ENCODE measurements around the gene RUFY4.

Gene RUFY4

DNA sequence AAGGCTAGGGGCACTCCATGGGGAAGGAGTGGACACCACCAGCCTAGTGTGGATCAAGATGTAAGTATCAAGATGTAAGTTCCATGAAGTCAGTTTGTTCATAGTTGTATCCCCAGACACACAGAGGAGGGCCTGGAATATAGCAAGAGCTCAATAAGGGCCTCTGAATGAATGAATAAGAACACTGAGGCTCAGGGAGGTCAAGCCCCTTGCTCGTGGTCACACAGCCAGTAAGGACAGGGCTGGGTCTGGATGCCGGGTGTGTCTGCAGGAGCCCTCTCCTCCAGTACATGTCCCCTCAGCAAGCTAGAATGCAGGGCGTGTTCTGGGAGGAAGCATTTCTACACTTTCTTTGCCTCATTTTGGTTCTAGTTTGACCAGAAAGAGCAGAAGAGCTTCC lies 2.9 kb downstream of the RUFY4 start:
- Histone ChIP-seq H3K4me3 (ENCODE audit: low read depth in 1 of 5, low read length in 5 of 5) (no peak overlapping the region), H3K4me1 (ENCODE audit: control insufficient read depth in 5 of 5, insufficient read depth in 5 of 5, low read length in 5 of 5) (peaks cover 1 to 13% (median 9%) of the 10 kb centered on the region in 5 donors), H3K9me3 (ENCODE audit: control insufficient read depth in 5 of 5, low read length in 5 of 5) (no peaks in the 10 kb centered on the region), H3K36me3 (ENCODE audit: control insufficient read depth in 5 of 5, insufficient read depth in 5 of 5, low read length in 5 of 5) (no peaks in the 10 kb centered on the region), H3K27ac (ENCODE audit: low read depth, low read length) (no peak overlapping the region), H3K27me3 (ENCODE audit: control insufficient read depth in 5 of 5, insufficient read depth in 4 of 5, low read length in 5 of 5) (peaks cover 0 to 7% (median 3%) of the 10 kb centered on the region in 5 donors), H3K9ac (ENCODE audit: low read length in 5 of 5) (no peak overlapping the region)

DNA sequence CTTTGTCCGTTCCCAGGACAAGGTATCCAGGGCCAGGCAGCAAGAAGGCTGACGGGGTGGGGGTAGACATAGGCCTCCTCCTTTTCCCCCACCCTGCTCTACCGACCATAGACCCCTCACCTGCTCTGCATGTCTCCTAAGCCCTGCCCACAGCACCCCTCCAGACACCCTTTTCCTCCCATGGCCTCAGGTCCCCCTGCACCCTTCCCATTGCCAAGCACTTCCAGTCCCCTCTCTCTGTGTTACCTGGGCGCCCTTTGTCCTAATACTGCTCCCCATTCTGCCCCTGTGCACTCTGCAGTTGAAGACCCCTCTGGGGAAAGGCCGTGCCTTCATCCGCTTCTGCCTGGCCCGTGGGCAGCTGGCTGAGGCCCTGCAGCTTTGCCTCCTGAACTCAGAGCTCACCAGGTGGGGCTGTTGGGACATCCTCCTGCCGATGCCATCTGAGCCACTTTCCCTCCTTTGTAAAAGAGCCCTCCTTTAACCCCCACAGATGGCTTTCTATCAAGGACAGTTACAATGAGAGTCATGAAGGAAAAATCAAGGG lies 3.5 kb downstream of the RUFY4 start:
- Histone ChIP-seq H3K9ac (ENCODE audit: low read length in 5 of 5) (no peak overlapping the region), H3K27ac (ENCODE audit: low read depth, low read length) (no peak overlapping the region), H3K9me3 (ENCODE audit: control insufficient read depth in 5 of 5, low read length in 5 of 5) (no peaks in the 10 kb centered on the region), H3K4me1 (ENCODE audit: control insufficient read depth in 5 of 5, insufficient read depth in 5 of 5, low read length in 5 of 5) (peaks cover 1 to 13% (median 7%) of the 10 kb centered on the region in 5 donors), H3K36me3 (ENCODE audit: control insufficient read depth in 5 of 5, insufficient read depth in 5 of 5, low read length in 5 of 5) (no peaks in the 10 kb centered on the region), H3K4me3 (ENCODE audit: low read depth in 1 of 5, low read length in 5 of 5) (no peak overlapping the region), H3K27me3 (ENCODE audit: control insufficient read depth in 5 of 5, insufficient read depth in 4 of 5, low read length in 5 of 5) (peaks cover 0 to 5% (median under 1%) of the 10 kb centered on the region in 5 donors)

DNA sequence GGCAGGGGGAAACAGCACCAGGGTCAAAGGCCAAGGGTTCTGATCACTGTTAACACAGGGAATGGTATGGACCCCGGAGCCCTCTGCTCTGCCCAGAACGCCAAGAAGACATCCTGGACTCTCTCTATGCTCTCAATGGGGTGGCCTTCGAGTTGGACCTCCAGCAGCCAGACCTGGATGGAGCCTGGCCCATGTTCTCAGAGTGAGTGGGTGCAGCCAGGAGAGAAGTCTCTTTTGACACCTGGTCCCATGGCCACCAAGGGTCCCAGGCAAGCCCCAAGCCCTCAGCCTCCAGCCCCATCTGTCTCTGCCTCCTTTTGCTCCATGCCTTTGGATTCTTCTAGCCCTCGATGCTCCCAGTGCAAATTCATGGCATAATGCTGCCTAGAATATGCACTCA lies 4.1 kb downstream of the RUFY4 start:
- Histone ChIP-seq H3K36me3 (ENCODE audit: control insufficient read depth in 5 of 5, insufficient read depth in 5 of 5, low read length in 5 of 5) (no peaks in the 10 kb centered on the region), H3K27me3 (ENCODE audit: control insufficient read depth in 5 of 5, insufficient read depth in 4 of 5, low read length in 5 of 5) (peaks cover 0 to 2% (median 0%) of the 10 kb centered on the region in 5 donors), H3K4me3 (ENCODE audit: low read depth in 1 of 5, low read length in 5 of 5) (no peak overlapping the region), H3K9ac (ENCODE audit: low read length in 5 of 5) (no peak overlapping the region), H3K9me3 (ENCODE audit: control insufficient read depth in 5 of 5, low read length in 5 of 5) (no peaks in the 10 kb centered on the region), H3K4me1 (ENCODE audit: control insufficient read depth in 5 of 5, insufficient read depth in 5 of 5, low read length in 5 of 5) (peaks cover 1 to 12% (median 7%) of the 10 kb centered on the region in 5 donors), H3K27ac (ENCODE audit: low read depth, low read length) (no peak overlapping the region)

DNA sequence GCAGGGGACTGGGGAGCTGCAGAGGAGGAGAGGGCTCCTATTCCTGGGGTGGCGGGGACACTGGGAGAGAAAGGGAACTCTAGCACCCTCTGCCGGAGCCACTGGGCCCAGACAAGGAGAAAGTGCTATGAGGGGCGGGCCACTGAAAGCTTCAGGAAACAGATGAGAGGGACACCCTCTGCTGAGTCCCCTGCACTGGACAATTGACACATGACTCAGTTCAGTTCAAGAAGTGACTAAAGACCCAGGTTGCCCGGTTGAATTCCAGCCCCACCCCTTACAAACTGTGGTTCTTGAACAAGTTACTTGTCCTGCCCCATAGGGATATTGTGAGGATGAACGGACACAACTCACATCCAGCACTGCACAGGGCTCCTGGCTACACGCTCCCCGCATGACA lies 5.0 kb downstream of the RUFY4 start:
- Histone ChIP-seq H3K4me1 (ENCODE audit: control insufficient read depth in 5 of 5, insufficient read depth in 5 of 5, low read length in 5 of 5) (peaks cover 1 to 3% (median 1%) of the 10 kb centered on the region in 5 donors), H3K9ac (ENCODE audit: low read length in 5 of 5) (no peak overlapping the region), H3K27ac (ENCODE audit: low read depth, low read length) (no peak overlapping the region), H3K36me3 (ENCODE audit: control insufficient read depth in 5 of 5, insufficient read depth in 5 of 5, low read length in 5 of 5) (no peaks in the 10 kb centered on the region), H3K4me3 (ENCODE audit: low read depth in 1 of 5, low read length in 5 of 5) (no peak overlapping the region), H3K9me3 (ENCODE audit: control insufficient read depth in 5 of 5, low read length in 5 of 5) (no peaks in the 10 kb centered on the region), H3K27me3 (ENCODE audit: control insufficient read depth in 5 of 5, insufficient read depth in 4 of 5, low read length in 5 of 5) (no peaks in the 10 kb centered on the region)

DNA sequence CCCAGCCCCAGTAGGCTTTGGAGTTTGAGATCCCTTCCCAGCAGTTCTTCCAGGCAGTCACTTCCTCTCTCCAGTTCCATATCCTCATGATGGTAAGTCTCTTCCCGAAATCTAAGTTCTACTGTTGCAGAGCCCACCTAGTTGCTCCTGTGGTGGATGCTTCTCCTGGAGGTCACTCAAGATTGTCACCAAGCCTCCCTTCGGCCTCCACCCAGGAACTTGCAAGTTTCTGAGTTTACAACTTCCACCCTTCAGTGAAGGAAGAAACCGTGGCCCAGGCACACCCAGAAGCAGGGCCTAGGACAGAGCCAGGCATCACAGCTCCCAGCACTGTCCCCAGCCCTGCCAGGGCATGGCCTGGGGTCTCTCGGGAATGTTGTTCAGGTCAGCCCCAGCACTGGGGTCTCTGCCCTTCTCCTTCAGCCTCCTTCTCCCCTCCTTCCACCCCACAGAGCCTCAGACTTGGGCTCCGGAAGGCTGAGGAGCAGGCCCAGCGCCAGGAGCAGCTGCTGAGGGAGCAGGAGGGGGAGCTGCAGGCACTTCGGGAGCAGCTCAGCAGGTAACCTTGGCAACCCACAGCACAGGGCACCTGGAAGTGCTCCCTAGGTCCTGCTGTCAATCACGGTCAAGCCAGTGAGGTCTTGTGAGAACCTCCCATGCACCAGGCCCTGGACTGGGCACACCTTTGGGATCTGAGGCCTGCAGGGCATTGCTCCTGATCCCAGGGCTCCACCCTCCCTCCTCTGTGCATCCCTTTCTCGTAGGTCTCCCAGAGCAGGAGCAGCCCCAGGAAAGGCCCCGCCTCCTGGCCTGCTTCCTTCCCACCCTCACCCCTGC lies 7.1 kb downstream of the RUFY4 start:
- Histone ChIP-seq H3K9me3 (ENCODE audit: control insufficient read depth in 5 of 5, low read length in 5 of 5) (no peaks in the 10 kb centered on the region), H3K27ac (ENCODE audit: low read depth, low read length) (no peak overlapping the region), H3K36me3 (ENCODE audit: control insufficient read depth in 5 of 5, insufficient read depth in 5 of 5, low read length in 5 of 5) (no peaks in the 10 kb centered on the region), H3K9ac (ENCODE audit: low read length in 5 of 5) (no peak overlapping the region), H3K27me3 (ENCODE audit: control insufficient read depth in 5 of 5, insufficient read depth in 4 of 5, low read length in 5 of 5) (no peaks in the 10 kb centered on the region), H3K4me1 (ENCODE audit: control insufficient read depth in 5 of 5, insufficient read depth in 5 of 5, low read length in 5 of 5) (no peaks in the 10 kb centered on the region), H3K4me3 (ENCODE audit: low read depth in 1 of 5, low read length in 5 of 5) (no peak overlapping the region)

DNA sequence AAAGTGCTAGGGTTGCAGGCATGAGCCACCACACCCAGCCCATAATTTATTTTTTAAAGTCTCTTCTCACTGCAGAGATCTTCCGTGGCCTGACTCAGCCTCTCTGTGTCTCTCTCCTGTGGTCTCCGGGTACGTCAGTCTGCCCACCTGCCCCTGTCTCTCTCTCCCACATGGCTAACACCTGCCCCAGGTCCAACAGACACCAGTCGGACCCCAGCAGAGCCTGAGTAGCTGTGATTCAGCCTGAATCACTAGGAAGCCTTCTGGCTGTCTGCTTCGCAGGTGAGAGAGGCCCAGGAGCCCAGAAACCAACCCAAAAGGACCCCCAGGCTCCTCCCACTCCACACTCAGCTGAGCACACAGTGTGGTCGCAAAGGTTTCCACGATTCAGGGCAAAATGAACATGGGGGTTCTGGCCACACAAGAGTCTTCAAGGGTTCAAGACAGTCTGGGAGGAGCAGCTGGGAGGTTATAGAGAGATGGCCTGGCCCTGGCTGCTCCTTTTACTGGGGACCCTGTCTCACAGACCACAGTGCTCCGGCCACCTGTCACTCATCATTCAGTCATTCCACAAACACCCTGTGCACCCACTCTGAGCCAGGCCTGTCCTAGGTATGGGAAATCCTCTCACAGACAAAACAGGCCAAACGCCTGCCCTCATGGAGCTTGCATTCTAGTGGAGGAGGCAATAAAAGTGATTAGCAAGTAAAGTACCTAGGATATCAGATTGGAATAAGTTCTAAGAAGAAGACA lies 8.6 kb downstream of the RUFY4 start:
- no peak overlapping the region for H3K27ac ChIP-seq (ENCODE audit: low read depth, low read length)
- H3K4me1 ChIP-seq (ENCODE audit: control insufficient read depth in 5 of 5, insufficient read depth in 5 of 5, low read length in 5 of 5), result no peaks in the 10 kb centered on the region
- no peaks in the 10 kb centered on the region for H3K27me3 ChIP-seq (ENCODE audit: control insufficient read depth in 5 of 5, insufficient read depth in 4 of 5, low read length in 5 of 5)
- no peak overlapping the region for H3K9ac ChIP-seq (ENCODE audit: low read length in 5 of 5)
- H3K9me3 ChIP-seq (ENCODE audit: control insufficient read depth in 5 of 5, low read length in 5 of 5), result no peaks in the 10 kb centered on the region
- H3K4me3 ChIP-seq (ENCODE audit: low read depth in 1 of 5, low read length in 5 of 5), result no peak overlapping the region
- H3K36me3 ChIP-seq (ENCODE audit: control insufficient read depth in 5 of 5, insufficient read depth in 5 of 5, low read length in 5 of 5), result no peaks in the 10 kb centered on the region

DNA sequence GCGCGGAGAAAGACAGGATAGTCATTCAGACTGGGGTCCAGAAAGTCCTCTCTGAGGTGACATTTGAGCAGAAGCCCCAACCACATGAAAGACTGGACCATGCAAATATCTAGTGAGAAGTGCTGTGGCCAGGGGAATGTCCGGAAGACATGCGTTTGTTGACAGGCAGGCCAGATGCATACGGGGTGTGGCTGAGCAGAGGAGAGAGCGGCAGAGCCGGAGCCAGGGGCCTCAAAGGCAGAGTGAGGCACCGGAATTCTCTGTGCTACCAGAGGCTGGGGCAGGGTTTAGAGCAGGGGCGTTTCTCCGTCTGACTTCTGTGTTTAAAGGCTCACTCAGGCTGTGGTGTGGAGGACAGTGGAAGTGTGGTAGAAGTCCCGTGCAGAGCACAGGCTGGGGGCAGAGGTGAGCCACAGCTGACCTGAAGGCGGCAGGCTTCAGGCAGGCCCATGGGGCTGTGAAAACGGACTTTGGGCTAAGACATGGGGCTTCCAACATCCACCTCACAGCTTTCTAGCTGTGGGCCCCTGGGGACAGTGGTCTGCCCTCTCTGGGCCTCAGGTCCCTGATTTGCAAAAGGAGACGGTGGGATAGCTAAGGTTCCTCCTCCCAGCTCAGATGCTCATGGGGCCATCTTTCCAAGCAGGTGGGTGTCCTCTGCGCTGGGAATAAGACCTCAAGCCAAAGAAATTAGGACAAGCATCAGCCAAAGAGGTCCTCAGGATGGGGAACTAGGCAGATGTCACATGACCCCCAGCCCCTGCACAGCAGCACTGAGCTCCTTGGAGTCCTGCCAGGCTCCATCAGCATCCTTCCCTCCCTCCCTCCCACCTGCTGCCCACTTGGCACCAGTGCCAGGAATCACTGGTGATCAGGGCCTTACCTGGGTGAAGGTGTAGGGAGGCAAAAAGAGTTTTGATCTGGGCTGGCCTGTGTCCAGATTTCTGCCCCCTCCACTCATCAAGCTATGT lies 11.2 kb downstream of the RUFY4 start:
- H3K4me1 ChIP-seq (ENCODE audit: control insufficient read depth in 5 of 5, insufficient read depth in 5 of 5, low read length in 5 of 5), result no peaks in the 10 kb centered on the region
- no peaks in the 10 kb centered on the region for H3K27me3 ChIP-seq (ENCODE audit: control insufficient read depth in 5 of 5, insufficient read depth in 4 of 5, low read length in 5 of 5)
- no peaks in the 10 kb centered on the region for H3K9me3 ChIP-seq (ENCODE audit: control insufficient read depth in 5 of 5, low read length in 5 of 5)
- H3K4me3 ChIP-seq (ENCODE audit: low read depth in 1 of 5, low read length in 5 of 5), result no peak overlapping the region
- no peak overlapping the region for H3K9ac ChIP-seq (ENCODE audit: low read length in 5 of 5)
- no peak overlapping the region for H3K27ac ChIP-seq (ENCODE audit: low read depth, low read length)
- H3K36me3 ChIP-seq (ENCODE audit: control insufficient read depth in 5 of 5, insufficient read depth in 5 of 5, low read length in 5 of 5), result no peaks in the 10 kb centered on the region

DNA sequence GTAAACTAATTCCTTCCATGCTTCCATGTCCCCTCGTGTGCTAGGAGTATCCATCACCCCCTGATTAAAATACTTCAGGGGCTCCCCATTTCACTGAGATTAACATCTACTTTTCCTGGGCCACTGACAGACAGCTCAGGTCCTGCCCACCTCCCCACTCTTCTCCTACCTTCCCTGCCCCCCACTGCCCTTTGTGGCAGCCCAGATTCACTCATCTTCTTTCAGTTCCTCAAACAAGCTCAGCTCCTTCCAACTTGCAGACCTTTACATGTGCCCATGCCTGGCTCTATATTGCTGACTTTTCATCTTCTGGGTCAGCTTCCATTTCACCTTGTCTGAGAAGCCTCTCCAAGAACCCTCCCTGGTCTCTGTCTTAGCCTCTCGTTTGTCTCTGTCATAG lies 12.0 kb downstream of the RUFY4 start:
- H3K36me3 ChIP-seq (ENCODE audit: control insufficient read depth in 5 of 5, insufficient read depth in 5 of 5, low read length in 5 of 5), result no peaks in the 10 kb centered on the region
- H3K27me3 ChIP-seq (ENCODE audit: control insufficient read depth in 5 of 5, insufficient read depth in 4 of 5, low read length in 5 of 5), result no peaks in the 10 kb centered on the region
- no peaks in the 10 kb centered on the region for H3K4me1 ChIP-seq (ENCODE audit: control insufficient read depth in 5 of 5, insufficient read depth in 5 of 5, low read length in 5 of 5)
- H3K9ac ChIP-seq (ENCODE audit: low read length in 5 of 5), result no peak overlapping the region
- H3K27ac ChIP-seq (ENCODE audit: low read depth, low read length), result no peak overlapping the region
- H3K9me3 ChIP-seq (ENCODE audit: control insufficient read depth in 5 of 5, low read length in 5 of 5), result peaks cover 0 to 7% (median 4%) of the 10 kb centered on the region in 5 donors
- H3K4me3 ChIP-seq (ENCODE audit: low read depth in 1 of 5, low read length in 5 of 5), result no peak overlapping the region

DNA sequence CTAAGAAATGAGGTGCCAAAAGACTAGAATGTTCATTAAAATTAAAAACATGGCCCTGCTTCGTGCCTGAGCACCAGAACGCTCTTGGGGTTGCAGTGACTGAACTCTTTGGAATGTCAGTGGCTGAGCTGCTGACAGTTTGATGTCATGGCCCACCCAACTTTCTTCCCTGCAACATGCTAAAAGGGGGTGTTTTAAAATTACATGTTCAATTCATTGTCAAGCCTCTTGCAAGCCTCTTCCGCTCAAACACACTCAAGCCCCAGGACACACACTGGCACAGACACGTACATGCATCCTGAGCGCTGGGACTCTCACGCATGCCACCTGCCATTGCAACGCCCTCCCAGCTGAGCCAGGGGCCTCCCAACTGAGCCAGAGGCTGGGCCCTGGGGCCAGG lies 12.6 kb downstream of the RUFY4 start:
- H3K9me3 ChIP-seq (ENCODE audit: control insufficient read depth in 5 of 5, low read length in 5 of 5), result peaks cover 0 to 14% (median 11%) of the 10 kb centered on the region in 5 donors
- H3K27ac ChIP-seq (ENCODE audit: low read depth, low read length), result no peak overlapping the region
- no peak overlapping the region for H3K9ac ChIP-seq (ENCODE audit: low read length in 5 of 5)

More for the DNA sequence above, 12.6 kb downstream of the RUFY4 start:
- Histone ChIP-seq H3K27me3 (ENCODE audit: control insufficient read depth in 5 of 5, insufficient read depth in 4 of 5, low read length in 5 of 5) (no peaks in the 10 kb centered on the region), H3K4me3 (ENCODE audit: low read depth in 1 of 5, low read length in 5 of 5) (no peak overlapping the region), H3K4me1 (ENCODE audit: control insufficient read depth in 5 of 5, insufficient read depth in 5 of 5, low read length in 5 of 5) (no peaks in the 10 kb centered on the region), H3K36me3 (ENCODE audit: control insufficient read depth in 5 of 5, insufficient read depth in 5 of 5, low read length in 5 of 5) (no peaks in the 10 kb centered on the region)

Measured in subcutaneous abdominal adipose tissue (tissue), 5 donors.